BLaER1 (cell line): ENCODE results near the gene LAMB1.

Experiments used
- H3K27ac ChIP-seq: shearing (Covaris generic); formaldehyde crosslinking; 2 replicates; pipeline ENCODE4 v1.8.1; 2022
- H3K27me3 ChIP-seq: shearing (Covaris generic); formaldehyde crosslinking; 2 replicates; pipeline ENCODE4 v1.8.1; 2022
- H3K36me3 ChIP-seq: shearing (Covaris generic); formaldehyde crosslinking; 2 replicates; pipeline ENCODE4 v1.8.1; 2022
- H3K4me1 ChIP-seq: shearing (Covaris generic); formaldehyde crosslinking; 2 replicates; pipeline ENCODE4 v1.8.1; 2022
- H3K4me2 ChIP-seq: shearing (Covaris generic); formaldehyde crosslinking; 2 replicates; pipeline ENCODE4 v1.8.1; 2022
- H3K4me3 ChIP-seq: shearing (Covaris generic); formaldehyde crosslinking; 2 replicates; pipeline ENCODE4 v1.8.1; 2022
- H3K9ac ChIP-seq: shearing (Covaris generic); formaldehyde crosslinking; 2 replicates; pipeline ENCODE4 v1.8.1; 2022
- H3K9me3 ChIP-seq: shearing (Covaris generic); formaldehyde crosslinking; 2 replicates; pipeline ENCODE4 v1.8.1; 2022
- H4K20me1 ChIP-seq: shearing (Covaris generic); formaldehyde crosslinking; 2 replicates; pipeline ENCODE4 v1.8.1; 2022
- Cebpa-rat ChIP-seq: shearing (Covaris generic); IDR thresholded peaks from 2 replicates; pipeline ENCODE4 v1.8.1; 2022

Gene LAMB1

GRCh38 chr7:107999779-108000560 is 3.0 kb downstream of the LAMB1 start:
- H3K9ac ChIP-seq: no peak overlapping the region

DNA sequence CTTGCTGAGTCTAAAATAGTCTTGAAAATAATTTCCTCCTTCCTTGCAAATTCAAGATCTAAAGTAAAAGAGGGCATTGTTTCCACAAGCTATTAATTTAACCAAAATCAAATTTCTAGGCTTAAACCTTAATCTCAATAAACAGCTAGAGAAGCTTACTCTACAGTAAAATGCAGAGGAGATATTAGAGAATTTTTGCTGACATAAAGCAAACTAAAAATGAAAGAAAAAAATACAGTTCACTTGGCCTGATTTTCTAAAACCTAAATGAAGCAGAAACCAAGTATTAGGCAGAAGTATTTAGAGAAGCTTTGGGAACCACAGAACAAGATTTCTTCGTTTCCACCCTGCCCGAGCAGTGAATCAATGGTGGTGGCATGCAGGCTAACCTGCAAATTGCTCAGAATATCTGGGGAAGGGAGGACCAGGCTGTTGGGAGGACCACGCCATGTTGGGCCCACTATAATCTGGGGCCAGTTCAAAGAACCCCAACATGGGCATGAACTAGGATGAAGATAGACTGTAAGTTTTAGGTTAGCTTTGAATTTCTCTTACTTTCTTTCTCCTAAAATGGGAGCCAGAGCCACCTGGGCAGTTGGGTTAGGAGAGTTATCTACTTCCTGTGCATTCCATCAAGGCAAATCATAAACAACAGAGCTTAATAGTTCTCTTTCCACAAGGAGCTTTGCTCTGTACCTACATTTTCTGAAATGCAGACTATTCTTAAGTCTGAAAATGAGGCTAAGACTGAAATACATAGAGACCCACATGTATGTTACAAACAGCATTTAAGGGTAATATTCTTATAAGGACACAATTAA is 4.1 kb downstream of the LAMB1 start:
- no peak for TF ChIP-seq Cebpa-rat
- Histone ChIP-seq H3K27me3 (peaks cover 29% of the 10 kb centered on the region), H3K27ac (no peak overlapping the region), H4K20me1 (no peaks in the 10 kb centered on the region), H3K9ac (no peak overlapping the region), H3K4me3 (no peak overlapping the region), H3K4me2 (no peak overlapping the region), H3K9me3 (peaks cover 33% of the 10 kb centered on the region), H3K36me3 (no peaks in the 10 kb centered on the region), H3K4me1 (peaks cover 20% of the 10 kb centered on the region)

More at GRCh38 chr7:107999779-108000560, 3.0 kb downstream of the LAMB1 start:
- Histone ChIP-seq H3K4me2 (peak overlapping the region; percentile 17; the same call in 1 of the 2 replicates), H4K20me1 (no peaks in the 10 kb centered on the region), H3K9me3 (peaks cover 33% of the 10 kb centered on the region), H3K27me3 (peaks cover 40% of the 10 kb centered on the region), H3K27ac (no peak overlapping the region), H3K4me3 (no peak overlapping the region), H3K4me1 (peaks cover 13% of the 10 kb centered on the region), H3K36me3 (no peaks in the 10 kb centered on the region)
- TF ChIP-seq Cebpa-rat: no peak

DNA sequence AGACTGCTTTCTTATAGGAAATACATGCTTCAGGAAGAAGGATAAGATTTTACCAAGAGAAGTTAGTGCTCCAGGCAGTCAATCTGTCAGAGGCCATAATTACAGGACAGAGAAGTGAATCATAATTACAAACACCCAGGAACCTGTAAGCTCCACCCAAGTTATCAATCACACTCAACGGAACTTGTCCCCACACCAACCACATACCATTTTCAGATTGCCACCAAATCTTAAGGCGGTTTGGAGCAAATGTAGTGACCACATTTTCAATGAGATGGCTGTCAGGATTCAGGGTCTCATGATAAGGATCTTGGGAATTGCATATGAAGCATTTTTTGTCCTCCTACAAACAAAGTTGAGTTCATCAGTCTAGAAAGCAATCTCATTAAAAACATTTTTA is 4.8 kb downstream of the LAMB1 start:
- no peak for TF ChIP-seq Cebpa-rat
- H4K20me1 ChIP-seq: no peaks in the 10 kb centered on the region
- H3K9me3 ChIP-seq: peaks cover 27% of the 10 kb centered on the region

GRCh38 chr7:107996072-107996882 is 6.7 kb downstream of the LAMB1 start:
- peaks cover 20% of the 10 kb centered on the region for H3K4me1 ChIP-seq
- no peak for TF ChIP-seq Cebpa-rat
- H3K27me3 ChIP-seq: peaks cover 3% of the 10 kb centered on the region
- H3K9ac ChIP-seq: no peak overlapping the region
- no peak overlapping the region for H3K4me2 ChIP-seq
- no peak overlapping the region for H3K27ac ChIP-seq
- peaks cover 8% of the 10 kb centered on the region for H3K9me3 ChIP-seq
- H3K36me3 ChIP-seq: no peaks in the 10 kb centered on the region
- no peak overlapping the region for H3K4me3 ChIP-seq
- H4K20me1 ChIP-seq: no peaks in the 10 kb centered on the region

More for the DNA sequence above, 4.8 kb downstream of the LAMB1 start:
- Histone ChIP-seq H3K4me3 (no peak overlapping the region), H3K36me3 (no peaks in the 10 kb centered on the region), H3K4me2 (no peak overlapping the region), H3K27ac (no peak overlapping the region), H3K4me1 (peaks cover 20% of the 10 kb centered on the region), H3K27me3 (peaks cover 22% of the 10 kb centered on the region), H3K9ac (no peak overlapping the region)

GRCh38 chr7:107995184-107996071 is 7.5 kb downstream of the LAMB1 start:
- no peaks in the 10 kb centered on the region for H3K36me3 ChIP-seq
- H3K4me3 ChIP-seq: no peak overlapping the region
- H4K20me1 ChIP-seq: no peaks in the 10 kb centered on the region
- H3K4me1 ChIP-seq: peaks cover 19% of the 10 kb centered on the region
- no peaks in the 10 kb centered on the region for H3K9me3 ChIP-seq
- no peak overlapping the region for H3K27ac ChIP-seq
- TF ChIP-seq Cebpa-rat: no peak
- no peaks in the 10 kb centered on the region for H3K27me3 ChIP-seq
- H3K9ac ChIP-seq: no peak overlapping the region
- no peak overlapping the region for H3K4me2 ChIP-seq

GRCh38 chr7:107994421-107995030 is 8.4 kb downstream of the LAMB1 start:
- no peaks in the 10 kb centered on the region for H3K9me3 ChIP-seq
- no peaks in the 10 kb centered on the region for H4K20me1 ChIP-seq
- peak overlapping the region; percentile 9 for H3K4me2 ChIP-seq
- H3K4me3 ChIP-seq: no peak overlapping the region
- no peak for TF ChIP-seq Cebpa-rat
- H3K27me3 ChIP-seq: no peaks in the 10 kb centered on the region
- peaks cover 14% of the 10 kb centered on the region for H3K4me1 ChIP-seq
- H3K36me3 ChIP-seq: no peaks in the 10 kb centered on the region
- no peak overlapping the region for H3K9ac ChIP-seq
- no peak overlapping the region for H3K27ac ChIP-seq

GRCh38 chr7:107993891-107994291 is 9.1 kb downstream of the LAMB1 start:
- Histone ChIP-seq H3K36me3 (no peaks in the 10 kb centered on the region), H3K9me3 (no peaks in the 10 kb centered on the region), H3K4me2 (peak overlapping the region; percentile 9), H3K9ac (no peak overlapping the region), H3K27ac (no peak overlapping the region), H3K27me3 (no peaks in the 10 kb centered on the region), H3K4me1 (peaks cover 18% of the 10 kb centered on the region), H4K20me1 (no peaks in the 10 kb centered on the region), H3K4me3 (no peak overlapping the region)
- no peak for TF ChIP-seq Cebpa-rat

DNA sequence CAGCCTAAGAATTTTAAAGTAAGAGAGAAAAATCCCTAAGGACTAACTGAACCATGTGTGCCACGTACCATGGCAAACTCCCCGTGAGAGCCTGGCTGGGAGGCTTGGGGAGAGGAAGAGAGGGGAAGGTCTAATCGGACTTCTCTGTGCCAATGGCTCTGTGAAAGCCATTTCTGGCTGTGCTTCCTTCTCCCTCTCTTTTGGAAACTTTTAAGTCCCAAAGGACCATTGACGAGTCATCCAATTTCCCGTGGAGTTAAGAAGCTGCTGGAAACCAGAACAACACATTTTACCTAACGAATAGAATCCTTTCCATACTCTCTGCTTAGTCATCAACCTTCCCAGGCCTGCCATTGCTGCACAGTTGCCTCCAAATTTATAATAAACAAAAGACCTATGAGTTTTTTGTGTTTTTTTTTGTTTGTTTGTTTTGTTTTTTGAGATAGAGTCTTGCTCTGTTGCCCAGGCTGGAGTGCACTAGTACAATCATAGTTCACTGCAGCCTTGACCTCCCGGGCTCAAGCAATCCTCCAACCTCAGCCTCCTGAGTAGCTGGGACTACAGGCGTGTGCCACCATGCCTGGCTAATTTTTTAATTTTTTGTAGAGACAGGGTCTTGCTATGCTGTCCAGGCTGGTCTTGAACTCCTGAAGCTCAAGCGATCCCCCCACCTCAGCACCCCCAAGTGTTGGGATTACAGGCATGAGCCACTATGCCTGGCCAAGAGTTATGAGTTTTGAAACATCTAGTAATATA is 13.2 kb downstream of the LAMB1 start:
- TF ChIP-seq Cebpa-rat: no peak
- Histone ChIP-seq H3K36me3 (no peaks in the 10 kb centered on the region), H3K9ac (no peak overlapping the region), H3K4me2 (peak overlapping the region; percentile 36), H3K4me3 (no peak overlapping the region), H3K27me3 (no peaks in the 10 kb centered on the region), H3K9me3 (no peaks in the 10 kb centered on the region), H3K4me1 (peaks cover 23% of the 10 kb centered on the region), H4K20me1 (no peaks in the 10 kb centered on the region), H3K27ac (no peak overlapping the region)
